B cell (primary cell): ENCODE results near the gene ING5. TPM values are rescaled to one million over a fixed set of nuclear protein-coding genes. Genes with fewer than 3 reads are reported as not detected.

Experiments used
- ATAC-seq: fragments of 200-7000 bp; cut with Tn5 transposase; one replicate; pipeline ENCODE4 v1.10.0; 2021; ENCODE audit warnings: low read depth, mild to moderate bottlenecking, moderate number of reproducible peaks, moderate library complexity
- CTCF ChIA-PET: fragments of 350-600 bp; sonication (Branson Sonifier 250); formaldehyde crosslinking; loops from one replicate; lab custom pipeline; 2021; ENCODE audit warnings: antibody characterized with exemption, inconsistent platforms; lab: Charles Lee
- POLR2A ChIA-PET: fragments of 350-600 bp; sonication (Branson Sonifier 250); formaldehyde crosslinking; loops from one replicate; lab custom pipeline; 2021; ENCODE audit warnings: antibody characterized with exemption; lab: Charles Lee
- DNase-seq: peaks from one replicate; pipeline ENCODE4 v3.0.0; 2013
- H2AFZ ChIP-seq: 2 replicates; pipeline ENCODE4 v1.6.1; 2012; ENCODE audit warnings: mild to moderate bottlenecking, low read depth, low read length; ENCODE audit not compliant: insufficient read depth, poor library complexity, severe bottlenecking
- H3K27ac ChIP-seq, 2 donors: 1 replicate in 1 of 2; 2 replicates in 1 of 2; pipeline ENCODE4 v1.5.1; 2012 to 2013; ENCODE audit warnings: low read length in 2 of 2, mild to moderate bottlenecking in 2 of 2, moderate library complexity in 1 of 2
- H3K27me3 ChIP-seq, 4 experiments: fragments of 200-600 bp in 1 of 4; sonication (generic) in 1 of 4; replicated peaks in 1 of 4; 1 replicate in 2 of 4; 2 replicates in 2 of 4; pipeline versions ENCODE4 v1.6.1 to v1.7.0; 2013 to 2016; ENCODE audit warnings: low read length in 3 of 4, mild to moderate bottlenecking in 2 of 4, mixed read lengths in 1 of 4, moderate library complexity in 1 of 4; ENCODE audit not compliant: insufficient read depth in 4 of 4, control insufficient read depth in 3 of 4; ENCODE audit errors: control extremely low read depth in 1 of 4
- H3K36me3 ChIP-seq, 2 experiments: replicated peaks in 1 of 2; 1 replicate in 1 of 2; 2 replicates in 1 of 2; pipeline versions ENCODE4 v1.6.1 to v1.7.1; 2013; ENCODE audit warnings: low read length in 1 of 2; ENCODE audit not compliant: insufficient read depth in 2 of 2, control insufficient read depth in 1 of 2; ENCODE audit errors: control extremely low read depth in 1 of 2, extremely low read depth in 1 of 2
- H3K4me1 ChIP-seq, 2 donors: fragments of 200-600 bp in 1 of 2; sonication (generic) in 1 of 2; 1 replicate in 1 of 2; 2 replicates in 1 of 2; pipeline versions ENCODE4 v1.5.1 to v1.6.1; 2013 to 2017; ENCODE audit warnings: low read length in 2 of 2; ENCODE audit not compliant: control insufficient read depth in 2 of 2, insufficient read depth in 2 of 2
- H3K4me2 ChIP-seq: replicated peaks from 2 replicates; pipeline ENCODE3; 2012; ENCODE audit warnings: mild to moderate bottlenecking, low read depth, low read length; ENCODE audit not compliant: poor library complexity, severe bottlenecking
- H3K4me3 ChIP-seq, 5 experiments: fragments of 200-600 bp in 1 of 5; sonication (generic) in 1 of 5; 1 replicate in 3 of 5; 2 replicates in 2 of 5; pipeline versions ENCODE4 v1.5.1 to v1.7.0; 2011 to 2016; ENCODE audit warnings: low read length in 4 of 5, mild to moderate bottlenecking in 4 of 5, low read depth in 2 of 5, control low read depth in 1 of 5, moderate library complexity in 1 of 5; ENCODE audit not compliant: insufficient read depth in 1 of 5; ENCODE audit errors: control extremely low read depth in 1 of 5, extremely low read depth in 1 of 5
- H3K79me2 ChIP-seq: fragments of 200-600 bp; sonication (generic); one replicate; pipeline ENCODE4 v1.6.0; 2016; ENCODE audit warnings: low read length; ENCODE audit not compliant: control insufficient read depth, insufficient read depth
- H3K9ac ChIP-seq: fragments of 200-600 bp; sonication (generic); 2 replicates; pipeline ENCODE4 v1.6.1; 2017; ENCODE audit warnings: mild to moderate bottlenecking, low read length, moderate library complexity
- H3K9me3 ChIP-seq, 3 donors: one replicate each; pipeline versions ENCODE4 v1.6.1 to v1.7.1; 2013; ENCODE audit warnings: low read length in 2 of 3; ENCODE audit not compliant: control insufficient read depth in 2 of 3, insufficient read depth in 1 of 3; ENCODE audit errors: control extremely low read depth in 1 of 3
- H4K20me1 ChIP-seq: 2 replicates; pipeline ENCODE4 v1.6.0; 2012; ENCODE audit warnings: mild to moderate bottlenecking, low read length; ENCODE audit not compliant: insufficient read depth, control insufficient read depth, poor library complexity, severe bottlenecking
- H3K27ac Mint-ChIP-seq: one replicate; pipeline ENCODE4 v1.8.0; 2021; ENCODE audit warnings: mixed read lengths
- H3K27me3 Mint-ChIP-seq: one replicate; pipeline ENCODE4 v1.8.0; 2021; ENCODE audit warnings: mixed read lengths
- H3K4me1 Mint-ChIP-seq: one replicate; pipeline ENCODE4 v1.8.0; 2021; ENCODE audit warnings: mixed read lengths
- H3K4me3 Mint-ChIP-seq: one replicate; pipeline ENCODE4 v1.8.0; 2021; ENCODE audit warnings: mixed read lengths
- H3K9me3 Mint-ChIP-seq: one replicate; pipeline ENCODE4 v1.8.0; 2022; ENCODE audit warnings: mixed read lengths; ENCODE audit not compliant: insufficient read depth
- CTCF ChIP-seq: fragments of 200-600 bp; IDR thresholded peaks from one replicate; pipeline ENCODE4 v1.8.0; 2022; ENCODE audit warnings: antibody characterized with exemption, mild to moderate bottlenecking
- EZH2 ChIP-seq: IDR thresholded peaks from 2 replicates; pipeline ENCODE4 v1.6.1; 2012; ENCODE audit warnings: borderline replicate concordance, low read depth, mild to moderate bottlenecking, moderate library complexity, low read length; ENCODE audit not compliant: insufficient read depth, poor library complexity, severe bottlenecking
- WGBS: methylation state at CpG from one replicate; pipeline ENCODE4 v1.1.5; 2013; ENCODE audit warnings: missing lambda C conversion rate; ENCODE audit not compliant: insufficient coverage; 5-methylcytosine and 5-hydroxymethylcytosine counted together
- intact Hi-C: fragments of 100-400 bp; cut with micrococcal nuclease; formaldehyde crosslinking; loops from one replicate; pipeline ENCODE4 v1.10.0; 2022
- polyA plus RNA-seq: library from polyadenylated mRNA; depleted of rRNA; stranded (reverse); fragments of >200 nt; gene quantifications from 2 replicates; pipeline ENCODE4 v1.2.3, GENCODE V29; 2012
- total RNA-seq, 2 donors: library from RNA; stranded (reverse); fragments of 120-200 nt in 1 of 2; gene quantifications; 1 replicate in 1 of 2; 2 replicates in 1 of 2; pipeline versions ENCODE4 v1.2.3 to v1.2.4, GENCODE V29; 2013 to 2022

Gene ING5
- total and polyA plus RNA-seq, 2 donors (not counting 1 experiment from before 2014, with no cell fraction given): 70.7 to 82.9 TPM

GRCh38 chr2:241743620-241744019, 41.8 kb downstream of the ING5 start:
- Histone ChIP-seq H3K27ac (no peak overlapping the region), H2AFZ (no peak overlapping the region), H3K9me3 (peaks cover 0 to 13% (median 0%) of the 10 kb centered on the region in 3 donors), H3K4me1 (peaks cover 0 to 3% of the 10 kb centered on the region in 2 donors), H3K4me3 (no peak overlapping the region), H3K36me3 (peaks cover 0 to 11% of the 10 kb centered on the region in 2 experiments), H3K9ac (no peak overlapping the region), H3K79me2 (no peaks in the 10 kb centered on the region), H4K20me1 (no peaks in the 10 kb centered on the region), H3K4me2 (no peak overlapping the region), H3K27me3 (no peaks in the 10 kb centered on the region)
- Mint-ChIP-seq H3K27me3 (no peaks in the 10 kb centered on the region), H3K4me3 (no peak overlapping the region), H3K27ac (no peak overlapping the region), H3K4me1 (peaks cover 5% of the 10 kb centered on the region), H3K9me3 (no peaks in the 10 kb centered on the region)
- POLR2A ChIA-PET: no interaction called here
- TF ChIP-seq EZH2: no peak
- TF ChIP-seq CTCF: no peak
- WGBS: 93% methylated on average over 15 of the region's 16 CpGs
- CTCF ChIA-PET: interaction anchor here (1.2 kb wide), 1 partner anchor 135 kb away, joined by 3 read pairs; no protein-coding TSS in a partner anchor
- intact Hi-C loops: no loop called here
- no peak for DNase-seq
- no peak for ATAC-seq

GRCh38 chr2:241744028-241744754, 42.4 kb downstream of the ING5 start:
- H3K9me3 Mint-ChIP-seq: no peaks in the 10 kb centered on the region
- TF ChIP-seq EZH2 (no peak), CTCF (no peak)
- peaks cover 5% of the 10 kb centered on the region for H3K4me1 Mint-ChIP-seq
- Histone ChIP-seq H3K4me3 (no peak overlapping the region), H3K27ac (no peak overlapping the region), H2AFZ (no peak overlapping the region), H4K20me1 (no peaks in the 10 kb centered on the region), H3K4me1 (peaks cover 0 to 3% of the 10 kb centered on the region in 2 donors), H3K79me2 (no peaks in the 10 kb centered on the region), H3K9me3 (peaks cover 0 to 13% (median 0%) of the 10 kb centered on the region in 3 donors), H3K4me2 (no peak overlapping the region), H3K9ac (no peak overlapping the region), H3K27me3 (no peaks in the 10 kb centered on the region), H3K36me3 (peaks cover 0 to 16% of the 10 kb centered on the region in 2 experiments)
- no peaks in the 10 kb centered on the region for H3K27me3 Mint-ChIP-seq
- ChIA-PET CTCF (interaction anchor here (1.2 kb wide), 1 partner anchor 134 kb away, joined by 3 read pairs; no protein-coding TSS in a partner anchor), POLR2A (interaction anchor here (0.5 kb wide), 1 partner anchor 214 kb away, joined by 5 read pairs; no protein-coding TSS in a partner anchor)
- intact Hi-C loops: no loop called here
- no peak for DNase-seq
- H3K4me3 Mint-ChIP-seq: no peak overlapping the region
- ATAC-seq: no peak
- no peak overlapping the region for H3K27ac Mint-ChIP-seq
- 92% methylated on average over 16 of the region's 24 CpGs for WGBS
